Karpas-422 (cell line): ENCODE measurements around the gene SELENOI. TPM values are rescaled to one million over a fixed set of nuclear protein-coding genes. Genes with fewer than 3 reads are reported as not detected.

Experiments
- DNase-seq: peaks from one replicate; pipeline ENCODE4 v3.0.0-alpha.2; 2015
- H2AFZ ChIP-seq: fragments of 200-600 bp; sonication (generic); 2 replicates; pipeline ENCODE4 v1.6.1; 2014; ENCODE audit warnings: antibody characterized with exemption, low read length, mixed read lengths
- H3K27ac ChIP-seq: fragments of 200-600 bp; sonication (generic); 2 replicates; pipeline ENCODE4 v1.5.1; 2014; ENCODE audit warnings: mild to moderate bottlenecking, low read length, moderate library complexity
- H3K27me3 ChIP-seq: fragments of 200-600 bp; sonication (generic); 2 replicates; pipeline ENCODE4 v1.6.1; 2014; ENCODE audit warnings: low read length, mixed read lengths
- H3K36me3 ChIP-seq: fragments of 200-600 bp; sonication (generic); 2 replicates; pipeline ENCODE4 v1.6.1; 2014; ENCODE audit warnings: low read length, mixed read lengths; ENCODE audit not compliant: insufficient read depth
- H3K4me1 ChIP-seq: fragments of 200-600 bp; sonication (generic); 2 replicates; pipeline ENCODE4 v1.6.1; 2014; ENCODE audit warnings: mild to moderate bottlenecking, low read length, mixed read lengths
- H3K4me2 ChIP-seq: fragments of 200-600 bp; sonication (generic); 2 replicates; pipeline ENCODE4 v1.6.1; 2014; ENCODE audit warnings: low read length, low read depth, mild to moderate bottlenecking; ENCODE audit not compliant: poor library complexity, severe bottlenecking
- H3K4me3 ChIP-seq: fragments of 200-600 bp; sonication (generic); 2 replicates; pipeline ENCODE4 v1.5.1; 2014; ENCODE audit warnings: mild to moderate bottlenecking, antibody characterized with exemption, low read length, mixed read lengths
- H3K79me2 ChIP-seq: fragments of 200-600 bp; sonication (generic); 2 replicates; pipeline ENCODE4 v1.6.1; 2014; ENCODE audit warnings: mild to moderate bottlenecking, low read length, mixed read lengths
- H3K9ac ChIP-seq: fragments of 200-600 bp; sonication (generic); 2 replicates; pipeline ENCODE4 v1.6.0; 2014; ENCODE audit warnings: low read length
- H3K9me2 ChIP-seq: fragments of 200-600 bp; sonication (generic), shearing (Covaris generic); replicated peaks from 2 replicates; pipeline ENCODE4 v1.6.0; 2014; ENCODE audit warnings: mild to moderate bottlenecking, low read length, moderate library complexity; ENCODE audit not compliant: insufficient read depth
- H3K9me3 ChIP-seq: fragments of 300-700, 200-600 bp; sonication (generic); 2 replicates; pipeline ENCODE4 v1.6.1; 2014; ENCODE audit warnings: low read length, mixed read lengths
- H4K20me1 ChIP-seq: fragments of 200-600 bp; sonication (generic); 2 replicates; pipeline ENCODE4 v1.6.1; 2014; ENCODE audit warnings: mild to moderate bottlenecking, antibody characterized with exemption, low read length, low read depth; ENCODE audit not compliant: insufficient read depth
- total RNA-seq: library from RNA; depleted of rRNA; stranded (reverse); fragments of >200 nt; shearing (Covaris generic); gene quantifications from 2 replicates; pipeline ENCODE4 v1.2.3, GENCODE V29; 2014; ENCODE audit warnings: low replicate concordance

Gene SELENOI
- total RNA-seq, 1 experiment from 2014 or later = 31.3 TPM

DNA sequence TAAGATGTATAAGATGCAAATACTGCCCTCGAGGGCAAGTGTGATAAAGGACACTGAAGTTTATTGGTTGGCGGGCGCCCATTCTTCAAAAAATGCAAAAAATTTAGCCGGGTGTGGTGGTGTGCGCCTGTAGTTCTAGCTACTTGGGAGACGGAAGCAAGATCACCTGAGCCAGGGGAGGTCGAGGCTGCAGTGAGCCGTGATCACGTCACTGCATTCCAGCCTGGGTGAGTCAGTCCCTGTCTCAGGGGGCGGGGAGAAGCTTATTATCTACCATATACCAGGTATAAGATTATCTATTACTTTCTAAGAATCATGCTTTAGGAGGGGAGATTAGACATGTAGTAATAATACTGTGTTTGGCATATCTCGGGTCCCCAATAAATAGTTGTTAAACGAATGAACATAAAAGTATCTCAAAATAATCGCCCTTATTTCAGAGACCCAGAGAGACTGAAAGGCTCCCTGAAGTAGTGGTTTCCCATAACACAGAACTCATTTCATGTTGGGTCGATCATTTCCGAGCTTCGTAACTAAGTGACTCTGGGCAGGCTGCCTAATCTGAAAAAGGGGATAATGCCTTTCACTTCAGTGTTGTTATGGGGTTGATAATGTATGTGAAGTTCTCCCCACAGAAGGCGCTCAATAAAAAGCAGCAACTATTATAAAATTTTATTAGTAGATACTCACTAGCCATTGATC is 1.2 kb upstream of the SELENOI start:
- peaks cover 4% of the 10 kb centered on the region; the same call in 1 of the 2 replicates for H4K20me1 ChIP-seq

GRCh38 chr2:26345283-26345544 is 729 bp upstream of the SELENOI start:
- no peaks in the 10 kb centered on the region; the same call in 1 of the 2 replicates for H3K36me3 ChIP-seq
- H3K9me2 ChIP-seq = no peaks in the 10 kb centered on the region
- peak overlapping the region; percentile 82 for H3K27ac ChIP-seq
- H3K9ac ChIP-seq = peak overlapping the region; percentile 82
- no peaks in the 10 kb centered on the region for H3K9me3 ChIP-seq
- peaks cover 55% of the 10 kb centered on the region for H3K79me2 ChIP-seq
- H4K20me1 ChIP-seq = peaks cover 4% of the 10 kb centered on the region; the same call in 1 of the 2 replicates
- peak overlapping the region; percentile 86 for H3K4me3 ChIP-seq
- H3K4me1 ChIP-seq = peaks cover 34% of the 10 kb centered on the region
- DNase-seq = no peak
- H3K4me2 ChIP-seq = peak overlapping the region; percentile 74
- H2AFZ ChIP-seq = peak overlapping the region; percentile 80; the same call in 1 of the 2 replicates
- no peaks in the 10 kb centered on the region for H3K27me3 ChIP-seq

More for the DNA sequence above, 1.2 kb upstream of the SELENOI start:
- peaks cover 50% of the 10 kb centered on the region for H3K79me2 ChIP-seq
- H3K9ac ChIP-seq = peak overlapping the region; percentile 82
- peak overlapping the region; percentile 86 for H3K4me3 ChIP-seq
- H3K27ac ChIP-seq = peak overlapping the region; percentile 82
- peak overlapping the region; percentile 74 for H3K4me2 ChIP-seq
- H3K9me3 ChIP-seq = no peaks in the 10 kb centered on the region
- H3K27me3 ChIP-seq = no peaks in the 10 kb centered on the region
- no peaks in the 10 kb centered on the region for H3K9me2 ChIP-seq
- H2AFZ ChIP-seq = no peak overlapping the region
- DNase-seq = peak; percentile 48
- H3K4me1 ChIP-seq = peaks cover 29% of the 10 kb centered on the region
- no peaks in the 10 kb centered on the region; the same call in 1 of the 2 replicates for H3K36me3 ChIP-seq

DNA sequence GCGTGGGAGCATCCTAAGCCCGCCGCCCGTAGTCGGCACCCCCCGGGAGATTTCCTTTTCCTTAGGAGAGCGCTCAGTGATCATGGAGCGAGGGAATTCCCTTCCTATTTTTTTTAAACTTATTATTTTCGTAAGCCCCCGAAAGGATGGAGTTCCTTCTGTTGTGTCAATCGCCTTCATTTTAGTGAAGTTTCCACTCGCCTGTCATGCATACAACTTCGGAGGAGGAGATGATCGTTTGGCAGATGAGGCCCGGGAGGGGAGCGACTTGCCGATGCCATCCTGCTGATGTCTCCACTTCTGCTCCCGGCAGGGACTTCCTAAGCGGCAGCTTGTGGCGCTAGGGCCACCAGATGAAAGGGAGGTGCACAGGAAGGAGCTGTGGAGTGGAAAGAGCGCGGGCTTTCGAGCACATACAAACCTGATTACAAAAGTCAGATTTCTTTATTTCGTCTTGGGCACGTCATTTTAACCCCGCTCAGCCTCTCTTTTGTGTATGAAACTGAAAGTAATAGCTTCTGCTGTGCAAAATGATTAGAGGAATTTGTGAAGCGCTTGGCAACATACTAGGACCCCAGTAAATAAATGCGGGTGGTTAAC is 611 bp downstream of the SELENOI start, which contains the start of gene ADGRF3:
Gene ADGRF3, minus strand, starts transcription at position 336 of the 600 bp plus-strand sequence. CDS start 555 bp downstream, outside the sequence.
- H3K79me2 ChIP-seq = peaks cover 68% of the 10 kb centered on the region
- peaks cover 4% of the 10 kb centered on the region; the same call in 1 of the 2 replicates for H4K20me1 ChIP-seq
- H3K4me2 ChIP-seq = peak within 1 kb of the TSS; percentile 90
- H2AFZ ChIP-seq = peak within 1 kb of the TSS; percentile 80; the same call in 1 of the 2 replicates
- no peaks in the 10 kb centered on the region for H3K9me2 ChIP-seq
- DNase-seq = peak; percentile 85
- peaks cover 38% of the 10 kb centered on the region for H3K4me1 ChIP-seq
- H3K27ac ChIP-seq = peak within 1 kb of the TSS; percentile 82
- no peaks in the 10 kb centered on the region; the same call in 1 of the 2 replicates for H3K36me3 ChIP-seq
- H3K27me3 ChIP-seq = no peaks in the 10 kb centered on the region
- peak within 1 kb of the TSS; percentile 83 for H3K9ac ChIP-seq
- H3K4me3 ChIP-seq = peak within 1 kb of the TSS; percentile 86
- no peaks in the 10 kb centered on the region for H3K9me3 ChIP-seq

GRCh38 chr2:26347286-26347865 is 1.4 kb downstream of the SELENOI start:
- H3K9me3 ChIP-seq = no peaks in the 10 kb centered on the region
- H3K27ac ChIP-seq = peak overlapping the region; percentile 65; the same call in 1 of the 2 replicates
- H2AFZ ChIP-seq = no peak overlapping the region
- H3K9ac ChIP-seq = peak overlapping the region; percentile 83
- no peaks in the 10 kb centered on the region for H3K9me2 ChIP-seq
- peak overlapping the region; percentile 79 for H3K4me3 ChIP-seq
- no peaks in the 10 kb centered on the region for H3K27me3 ChIP-seq
- H3K4me2 ChIP-seq = peak overlapping the region; percentile 90
- peak; percentile 44 for DNase-seq
- peaks cover 76% of the 10 kb centered on the region for H3K79me2 ChIP-seq
- peaks cover 4% of the 10 kb centered on the region; the same call in 1 of the 2 replicates for H4K20me1 ChIP-seq
- H3K36me3 ChIP-seq = no peaks in the 10 kb centered on the region; the same call in 1 of the 2 replicates
- peaks cover 38% of the 10 kb centered on the region for H3K4me1 ChIP-seq

GRCh38 chr2:26349690-26350089 is 3.7 kb downstream of the SELENOI start:
- H3K27ac ChIP-seq = no peak overlapping the region
- no peak overlapping the region for H3K4me3 ChIP-seq
- H3K9me3 ChIP-seq = no peaks in the 10 kb centered on the region
- peaks cover 30% of the 10 kb centered on the region for H3K4me1 ChIP-seq
- DNase-seq = no peak
- no peak overlapping the region for H2AFZ ChIP-seq
- H3K4me2 ChIP-seq = no peak overlapping the region
- H3K27me3 ChIP-seq = no peaks in the 10 kb centered on the region
- no peak overlapping the region for H3K9ac ChIP-seq
- H3K9me2 ChIP-seq = no peaks in the 10 kb centered on the region
- H3K36me3 ChIP-seq = no peaks in the 10 kb centered on the region; the same call in 1 of the 2 replicates
- peaks cover 93% of the 10 kb centered on the region for H3K79me2 ChIP-seq
- peaks cover 7% of the 10 kb centered on the region for H4K20me1 ChIP-seq

DNA sequence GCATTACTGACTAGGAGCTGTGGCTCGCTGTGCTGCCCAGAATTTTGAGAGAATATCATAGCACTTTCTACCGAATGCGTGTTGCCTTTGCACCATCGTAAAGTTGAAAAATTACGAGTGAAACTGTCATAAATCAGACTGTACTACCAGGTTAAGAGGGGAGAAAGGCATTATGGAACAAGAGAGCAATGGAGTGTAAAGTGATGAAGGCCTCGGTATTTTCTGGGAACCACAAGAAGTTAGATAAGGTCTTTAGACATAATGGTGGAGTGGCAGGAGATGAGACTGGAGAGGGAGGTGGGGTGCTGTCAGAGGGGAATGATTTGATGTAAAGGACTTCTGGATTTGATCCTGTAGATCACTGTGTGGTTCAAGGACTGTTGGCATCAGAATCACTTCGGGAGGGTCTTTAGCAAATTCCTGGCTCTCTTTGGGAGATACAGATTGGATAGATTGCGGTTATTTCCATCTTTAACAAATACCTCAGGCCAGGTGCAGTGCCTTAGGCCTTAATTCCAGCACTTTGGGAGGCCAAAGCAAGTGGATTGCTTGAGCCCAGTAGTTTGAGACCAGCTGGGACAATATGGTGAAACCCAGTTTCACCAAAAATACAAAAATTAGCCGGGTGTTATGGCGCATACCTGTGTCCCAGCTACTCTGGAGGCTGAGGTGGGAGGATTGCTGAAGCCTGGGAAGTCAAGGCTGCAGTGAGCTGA is 5.6 kb downstream of the SELENOI start:
- H3K27me3 ChIP-seq = no peaks in the 10 kb centered on the region
- no peak overlapping the region for H3K27ac ChIP-seq
- no peak overlapping the region for H3K4me3 ChIP-seq
- no peaks in the 10 kb centered on the region; the same call in 1 of the 2 replicates for H3K36me3 ChIP-seq
- no peaks in the 10 kb centered on the region for H3K9me3 ChIP-seq
- H3K9me2 ChIP-seq = no peaks in the 10 kb centered on the region
- H3K4me2 ChIP-seq = no peak overlapping the region
- H3K9ac ChIP-seq = no peak overlapping the region
- no peak for DNase-seq
- no peak overlapping the region for H2AFZ ChIP-seq
- H4K20me1 ChIP-seq = peaks cover 7% of the 10 kb centered on the region
- H3K79me2 ChIP-seq = peaks cover 100% of the 10 kb centered on the region
- peaks cover 28% of the 10 kb centered on the region for H3K4me1 ChIP-seq

DNA sequence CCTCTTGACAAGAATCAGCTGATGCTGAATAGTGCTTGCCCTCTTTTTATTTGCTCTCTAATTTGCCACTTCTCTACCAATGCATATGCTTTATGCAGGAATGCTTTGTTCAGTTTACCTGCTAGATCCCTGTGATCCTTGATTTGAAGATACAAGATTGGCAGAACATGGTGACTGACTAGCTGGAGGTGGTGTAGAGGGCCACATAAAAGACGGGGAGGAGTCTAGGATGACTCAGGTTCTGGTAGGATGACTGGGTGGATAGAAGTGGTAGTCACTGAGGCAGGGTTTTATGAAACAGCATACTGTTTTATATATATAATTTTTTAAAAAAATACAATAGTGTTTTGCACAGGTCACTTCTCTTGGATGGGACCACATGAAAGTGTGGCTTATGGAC is 6.9 kb downstream of the SELENOI start:
- peaks cover 100% of the 10 kb centered on the region for H3K79me2 ChIP-seq
- H3K4me2 ChIP-seq = no peak overlapping the region

More for the DNA sequence above, 6.9 kb downstream of the SELENOI start:
- DNase-seq = no peak
- Histone ChIP-seq H2AFZ (no peak overlapping the region), H4K20me1 (peaks cover 3% of the 10 kb centered on the region; the same call in 1 of the 2 replicates), H3K4me1 (peaks cover 21% of the 10 kb centered on the region), H3K27me3 (no peaks in the 10 kb centered on the region), H3K4me3 (no peak overlapping the region), H3K27ac (no peak overlapping the region), H3K9me3 (no peaks in the 10 kb centered on the region), H3K36me3 (no peaks in the 10 kb centered on the region; the same call in 1 of the 2 replicates), H3K9ac (no peak overlapping the region), H3K9me2 (no peaks in the 10 kb centered on the region)
